Ovary (tissue), 3 donors: Measurements from ENCODE around the gene FTO.

Source experiments
- CTCF ChIP-seq, 3 donors: fragments of 450-650 bp in 2 of 3; fragments of 200-600 bp in 1 of 3; IDR thresholded peaks; one replicate each; pipeline versions ENCODE4 v1.5.1 to v1.8.0; 2016 to 2022; ENCODE audit warnings: antibody characterized with exemption in 3 of 3, mild to moderate bottlenecking in 1 of 3
- EP300 ChIP-seq: sonication (generic); formaldehyde crosslinking; IDR thresholded peaks from one replicate; pipeline ENCODE4 v1.6.1; 2017; ENCODE audit warnings: antibody characterized with exemption
- POLR2A ChIP-seq: fragments of 450-650 bp; IDR thresholded peaks from one replicate; pipeline ENCODE4 v1.6.1; 2017; ENCODE audit warnings: antibody characterized with exemption, mild to moderate bottlenecking, moderate library complexity
- donor health status: DM: no; HTN: no; CAD: no.

- no peak for TF ChIP-seq CTCF (IDR thresholded peaks at IDR 0.05)
- no peak for TF ChIP-seq POLR2A
- no peak for TF ChIP-seq EP300
Observed at GRCh38 chr16:53988136-53988535, 284.2 kb downstream of the FTO start.
